ENCODE measurements around the gene STX4.
A peak's percentile ranks its signal among the peaks of the same experiment; 100 is the strongest.

Gene STX4

GRCh38 chr16:30987581-30988190, 45.7 kb upstream of the STX4 start:
- Histone ChIP-seq H3K9me3 (ENCODE audit: insufficient read depth, low read length) (no peaks in the 10 kb centered on the region), H3K4me1 (ENCODE audit: insufficient read depth, insufficient read length) (peaks cover 21% of the 10 kb centered on the region), H3K36me3 (ENCODE audit: insufficient read depth, insufficient read length, low read length) (peaks cover 56% of the 10 kb centered on the region), H3K4me3 (ENCODE audit: insufficient read length, low read depth) (no peak overlapping the region), H3K9ac (ENCODE audit: insufficient read length, low read depth) (no peak overlapping the region), H3K27me3 (ENCODE audit: insufficient read depth, insufficient read length) (no peaks in the 10 kb centered on the region)
- TF ChIP-seq YY1 (IDR thresholded peaks at IDR 0.05; ENCODE audit: insufficient read depth, insufficient read length) (no peak), ZNF274 (IDR thresholded peaks at IDR 0.05; ENCODE audit: low read depth, low read length) (no peak)
- DNase-seq (ENCODE audit: low read depth, low spot score), result no peak

GRCh38 chr16:30989469-30990047, 43.8 kb upstream of the STX4 start:
- no peak for TF ChIP-seq ZNF274 (IDR thresholded peaks at IDR 0.05; ENCODE audit: low read depth, low read length)
- TF ChIP-seq YY1 (IDR thresholded peaks at IDR 0.05; ENCODE audit: insufficient read depth, insufficient read length), result no peak
- no peak for TF ChIP-seq SUZ12 (IDR thresholded peaks at IDR 0.05; ENCODE audit: extremely low read depth, insufficient read depth, insufficient read length)
- Histone ChIP-seq H3K27me3 (ENCODE audit: insufficient read depth, insufficient read length) (no peaks in the 10 kb centered on the region), H3K4me1 (ENCODE audit: insufficient read depth, insufficient read length) (peaks cover 26% of the 10 kb centered on the region), H3K4me3 (ENCODE audit: insufficient read length, low read depth) (no peak overlapping the region), H3K9ac (ENCODE audit: insufficient read length, low read depth) (no peak overlapping the region), H3K36me3 (ENCODE audit: insufficient read depth, insufficient read length, low read length) (peaks cover 37% of the 10 kb centered on the region), H3K9me3 (ENCODE audit: insufficient read depth, low read length) (no peaks in the 10 kb centered on the region)
- DNase-seq (ENCODE audit: low read depth, low spot score), result no peak

- no peak for DNase-seq (ENCODE audit: low read depth, low spot score)
- TF ChIP-seq ZNF274 (IDR thresholded peaks at IDR 0.05; ENCODE audit: low read depth, low read length) (no peak), YY1 (IDR thresholded peaks at IDR 0.05; ENCODE audit: insufficient read depth, insufficient read length) (no peak), SUZ12 (IDR thresholded peaks at IDR 0.05; ENCODE audit: extremely low read depth, insufficient read depth, insufficient read length) (no peak)
- H3K9ac ChIP-seq (ENCODE audit: insufficient read length, low read depth), result no peak overlapping the region
- H3K27me3 ChIP-seq (ENCODE audit: insufficient read depth, insufficient read length), result no peaks in the 10 kb centered on the region
- H3K9me3 ChIP-seq (ENCODE audit: insufficient read depth, low read length), result no peaks in the 10 kb centered on the region
- peaks cover 34% of the 10 kb centered on the region for H3K36me3 ChIP-seq (ENCODE audit: insufficient read depth, insufficient read length, low read length)
- H3K4me3 ChIP-seq (ENCODE audit: insufficient read length, low read depth), result no peak overlapping the region
- H3K4me1 ChIP-seq (ENCODE audit: insufficient read depth, insufficient read length), result peaks cover 23% of the 10 kb centered on the region
Measured at GRCh38 chr16:30990105-30990504, 43.3 kb upstream of the STX4 start.

GRCh38 chr16:30991052-30991451, 42.3 kb upstream of the STX4 start:
- TF ChIP-seq YY1 (IDR thresholded peaks at IDR 0.05; ENCODE audit: insufficient read depth, insufficient read length) (no peak), ZNF274 (IDR thresholded peaks at IDR 0.05; ENCODE audit: low read depth, low read length) (no peak), SUZ12 (IDR thresholded peaks at IDR 0.05; ENCODE audit: extremely low read depth, insufficient read depth, insufficient read length) (no peak)
- Histone ChIP-seq H3K36me3 (ENCODE audit: insufficient read depth, insufficient read length, low read length) (peaks cover 25% of the 10 kb centered on the region), H3K27me3 (ENCODE audit: insufficient read depth, insufficient read length) (no peaks in the 10 kb centered on the region), H3K4me1 (ENCODE audit: insufficient read depth, insufficient read length) (peaks cover 13% of the 10 kb centered on the region), H3K9ac (ENCODE audit: insufficient read length, low read depth) (no peak overlapping the region), H3K9me3 (ENCODE audit: insufficient read depth, low read length) (no peaks in the 10 kb centered on the region), H3K4me3 (ENCODE audit: insufficient read length, low read depth) (no peak overlapping the region)
- no peak for DNase-seq (ENCODE audit: low read depth, low spot score)

- no peak overlapping the region for H3K9ac ChIP-seq (ENCODE audit: insufficient read length, low read depth)
- peaks cover 14% of the 10 kb centered on the region for H3K36me3 ChIP-seq (ENCODE audit: insufficient read depth, insufficient read length, low read length)
- TF ChIP-seq YY1 (IDR thresholded peaks at IDR 0.05; ENCODE audit: insufficient read depth, insufficient read length), result no peak
- no peak for TF ChIP-seq SUZ12 (IDR thresholded peaks at IDR 0.05; ENCODE audit: extremely low read depth, insufficient read depth, insufficient read length)
- no peak for TF ChIP-seq ZNF274 (IDR thresholded peaks at IDR 0.05; ENCODE audit: low read depth, low read length)
- H3K4me3 ChIP-seq (ENCODE audit: insufficient read length, low read depth), result no peak overlapping the region
- DNase-seq (ENCODE audit: low read depth, low spot score), result no peak
- peaks cover 8% of the 10 kb centered on the region for H3K4me1 ChIP-seq (ENCODE audit: insufficient read depth, insufficient read length)
- no peaks in the 10 kb centered on the region for H3K9me3 ChIP-seq (ENCODE audit: insufficient read depth, low read length)
- no peaks in the 10 kb centered on the region for H3K27me3 ChIP-seq (ENCODE audit: insufficient read depth, insufficient read length)
Measured at GRCh38 chr16:30992276-30992780, 41.0 kb upstream of the STX4 start.

- peaks cover 6% of the 10 kb centered on the region for H3K36me3 ChIP-seq (ENCODE audit: insufficient read depth, insufficient read length, low read length)
- no peak overlapping the region for H3K4me3 ChIP-seq (ENCODE audit: insufficient read length, low read depth)
- H3K9me3 ChIP-seq (ENCODE audit: insufficient read depth, low read length), result no peaks in the 10 kb centered on the region
- H3K27me3 ChIP-seq (ENCODE audit: insufficient read depth, insufficient read length), result no peaks in the 10 kb centered on the region
- DNase-seq (ENCODE audit: low read depth, low spot score), result no peak
- H3K4me1 ChIP-seq (ENCODE audit: insufficient read depth, insufficient read length), result peaks cover 8% of the 10 kb centered on the region
- TF ChIP-seq YY1 (IDR thresholded peaks at IDR 0.05; ENCODE audit: insufficient read depth, insufficient read length) (no peak), SUZ12 (IDR thresholded peaks at IDR 0.05; ENCODE audit: extremely low read depth, insufficient read depth, insufficient read length) (no peak), ZNF274 (IDR thresholded peaks at IDR 0.05; ENCODE audit: low read depth, low read length) (no peak)
- H3K9ac ChIP-seq (ENCODE audit: insufficient read length, low read depth), result no peak overlapping the region
Measured at GRCh38 chr16:30992931-30993816, 40.2 kb upstream of the STX4 start.

GRCh38 chr16:30995927-30996323, 37.4 kb upstream of the STX4 start:
- no peak for TF ChIP-seq SUZ12 (IDR thresholded peaks at IDR 0.05; ENCODE audit: extremely low read depth, insufficient read depth, insufficient read length)
- TF ChIP-seq YY1 (IDR thresholded peaks at IDR 0.05; ENCODE audit: insufficient read depth, insufficient read length), result no peak
- no peak for TF ChIP-seq ZNF274 (IDR thresholded peaks at IDR 0.05; ENCODE audit: low read depth, low read length)
- Histone ChIP-seq H3K9me3 (ENCODE audit: insufficient read depth, low read length) (no peaks in the 10 kb centered on the region), H3K27me3 (ENCODE audit: insufficient read depth, insufficient read length) (no peaks in the 10 kb centered on the region), H3K4me1 (ENCODE audit: insufficient read depth, insufficient read length) (peaks cover 14% of the 10 kb centered on the region), H3K36me3 (ENCODE audit: insufficient read depth, insufficient read length, low read length) (no peaks in the 10 kb centered on the region), H3K4me3 (ENCODE audit: insufficient read length, low read depth) (peak overlapping the region; percentile 46), H3K9ac (ENCODE audit: insufficient read length, low read depth) (no peak overlapping the region)
- DNase-seq (ENCODE audit: low read depth, low spot score), result no peak

Measured in NT2/D1 (cell line).